Hepatocyte (in vitro differentiated cells): ENCODE data around the gene ROBO1.

ENCODE experiments used
- CTCF ChIP-seq: fragments of 200-600 bp; sonication (generic); IDR thresholded peaks from 2 replicates; pipeline ENCODE4 v1.5.1; 2016; ENCODE audit warnings: antibody characterized with exemption, mild to moderate bottlenecking; ENCODE audit not compliant: poor library complexity
- EZH2 ChIP-seq: fragments of 200-600 bp; sonication (generic); IDR thresholded peaks from 2 replicates; pipeline ENCODE4 v1.6.1; 2016; ENCODE audit warnings: antibody characterized with exemption, mild to moderate bottlenecking, borderline replicate concordance
- EZH2phosphoT487 ChIP-seq: fragments of 200-600 bp; sonication (generic); IDR thresholded peaks from one replicate; pipeline ENCODE4 v1.6.1; 2018; ENCODE audit warnings: antibody characterized with exemption, mild to moderate bottlenecking, low read depth, moderate library complexity; ENCODE audit not compliant: unreplicated experiment, severe bottlenecking

DNA sequence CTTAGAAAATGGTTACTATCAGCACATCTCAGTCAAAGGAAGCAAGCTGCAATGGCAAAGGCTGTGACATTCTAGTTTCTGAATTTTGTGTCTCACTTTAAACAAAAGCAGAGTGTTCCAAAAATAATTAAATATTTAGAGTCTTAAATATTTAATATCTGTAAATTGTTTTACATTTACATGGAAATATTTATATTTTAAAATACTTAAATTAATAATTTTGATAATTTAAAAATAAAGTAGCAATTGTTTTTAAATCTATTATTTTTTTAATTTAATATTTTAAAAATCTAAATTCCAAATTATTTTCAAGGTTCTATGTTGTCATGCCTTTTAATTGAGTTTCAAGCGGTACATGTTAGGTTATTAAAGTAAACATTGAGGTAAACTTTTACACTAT is 843.1 kb downstream of the ROBO1 start:
- TF ChIP-seq EZH2 (no peak), CTCF (no peak), EZH2phosphoT487 (no peak)
